SK-N-SH (cell line): ENCODE data around the gene PLD3. TPM values are rescaled to one million over a fixed set of nuclear protein-coding genes. Genes with fewer than 3 reads are reported as not detected.

Experiments used
- CTCF ChIA-PET: fragments of 300-600, 350-600 bp; formaldehyde crosslinking; extraction: SDS; loops from one replicate; lab custom pipeline; 2021; lab: Yijun Ruan, JAX
- POLR2A ChIA-PET: fragments of 350-600 bp; sonication (Branson Sonifier 250); formaldehyde crosslinking; extraction: SDS; loops from one replicate; lab custom pipeline; 2020; ENCODE audit warnings: antibody characterized with exemption, inconsistent platforms; lab: Yijun Ruan, JAX
- DNase-seq: peaks from one replicate; pipeline ENCODE4 v3.0.0; 2012
- H2AFZ ChIP-seq: fragments of 200-600 bp; sonication (generic); 2 replicates; pipeline ENCODE4 v1.8.1; 2016; ENCODE audit warnings: antibody characterized with exemption, mild to moderate bottlenecking, low read depth
- H3F3A ChIP-seq: fragments of 200-600 bp; sonication (generic); replicated peaks from 2 replicates; pipeline ENCODE3; 2016; ENCODE audit warnings: antibody characterized with exemption, mild to moderate bottlenecking; ENCODE audit not compliant: insufficient read depth
- H3K27ac ChIP-seq, 2 experiments: fragments of 200-500 bp in 1 of 2; fragments of 200-600 bp in 1 of 2; sonication (Bioruptor generic) in 1 of 2; sonication (generic), shearing (Covaris generic) in 1 of 2; 2 replicates each; pipeline versions ENCODE4 v1.5.1 to v1.6.1; 2014 to 2016; ENCODE audit warnings: low read depth in 2 of 2, inconsistent platforms in 1 of 2, low read length in 1 of 2, mild to moderate bottlenecking in 1 of 2, mixed read lengths in 1 of 2
- H3K27me3 ChIP-seq: fragments of 200-600 bp; sonication (generic), shearing (Covaris generic); 2 replicates; pipeline ENCODE4 v1.6.1; 2016; ENCODE audit warnings: mixed run types; ENCODE audit not compliant: insufficient read depth
- H3K36me3 ChIP-seq, 2 experiments: fragments of 200-500 bp in 1 of 2; fragments of 200-600 bp in 1 of 2; sonication (Bioruptor generic) in 1 of 2; sonication (generic) in 1 of 2; replicated peaks in 1 of 2; 2 replicates each; pipeline versions ENCODE3 to v1.5.1; 2014 to 2016; ENCODE audit warnings: low read length in 1 of 2, mild to moderate bottlenecking in 1 of 2; ENCODE audit not compliant: insufficient read depth in 2 of 2, control insufficient read depth in 1 of 2
- H3K4me1 ChIP-seq, 2 experiments: fragments of 200-500 bp in 1 of 2; fragments of 200-600 bp in 1 of 2; sonication (Bioruptor generic) in 1 of 2; sonication (generic), shearing (Covaris generic) in 1 of 2; 2 replicates each; pipeline versions ENCODE4 v1.5.1 to v1.6.1; 2014 to 2016; ENCODE audit warnings: low read depth in 1 of 2, low read length in 1 of 2, mixed run types in 1 of 2; ENCODE audit not compliant: insufficient read depth in 2 of 2, control insufficient read depth in 1 of 2
- H3K4me2 ChIP-seq: fragments of 200-600 bp; sonication (generic), shearing (Covaris generic); 2 replicates; pipeline ENCODE4 v1.6.1; 2017; ENCODE audit warnings: mixed run types
- H3K4me3 ChIP-seq, 2 experiments: fragments of 200-500 bp in 1 of 2; fragments of 200-600 bp in 1 of 2; sonication (Bioruptor generic) in 1 of 2; sonication (generic), shearing (Covaris generic) in 1 of 2; 2 replicates each; pipeline versions ENCODE4 v1.5.1 to v1.8.1; 2014 to 2016; ENCODE audit warnings: low read depth in 2 of 2, inconsistent platforms in 1 of 2, low read length in 1 of 2, mild to moderate bottlenecking in 1 of 2, mixed read lengths in 1 of 2, moderate library complexity in 1 of 2
- H3K79me2 ChIP-seq: fragments of 200-600 bp; sonication (generic); 2 replicates; pipeline ENCODE4 v1.8.1; 2017; ENCODE audit warnings: mild to moderate bottlenecking; ENCODE audit not compliant: insufficient read depth
- H3K9ac ChIP-seq: fragments of 200-600 bp; sonication (generic); 2 replicates; pipeline ENCODE4 v1.6.1; 2017; ENCODE audit warnings: mixed run types
- H3K9me2 ChIP-seq: fragments of 200-600 bp; sonication (generic); 2 replicates; pipeline ENCODE4 v1.6.1; 2017; ENCODE audit warnings: mixed run types
- H3K9me3 ChIP-seq: fragments of 200-600 bp; sonication (generic); 2 replicates; pipeline ENCODE4 v1.6.1; 2017; ENCODE audit warnings: mixed run types, mild to moderate bottlenecking, moderate library complexity
- H4K20me1 ChIP-seq: fragments of 200-600 bp; sonication (generic); 2 replicates; pipeline ENCODE4 v1.6.1; 2017; ENCODE audit warnings: mild to moderate bottlenecking, mixed run types; ENCODE audit not compliant: insufficient read depth
- CHD2 ChIP-seq: fragments of 150-350 bp; IDR thresholded peaks from 2 replicates; pipeline ENCODE4 v1.6.1; 2018; ENCODE audit warnings: low read length; ENCODE audit not compliant: partially characterized antibody
- ELF1 ChIP-seq: IDR thresholded peaks from 2 replicates; pipeline ENCODE4 v1.4.0; 2012
- EP300 ChIP-seq, 2 experiments: IDR thresholded peaks; 2 replicates each; pipeline versions ENCODE4 v1.4.0 to v1.6.1; 2012; ENCODE audit warnings: borderline replicate concordance in 1 of 2, low read depth in 1 of 2, low read length in 1 of 2
- EZH2phosphoT487 ChIP-seq: fragments of 200-600 bp; sonication (generic); IDR thresholded peaks from 2 replicates; pipeline ENCODE4 v1.6.1; 2017; ENCODE audit warnings: low read depth, mixed run types, mild to moderate bottlenecking, antibody characterized with exemption, moderate library complexity, borderline replicate concordance
- FOSL2 ChIP-seq: IDR thresholded peaks from 2 replicates; pipeline ENCODE4 v1.4.0; 2012; ENCODE audit warnings: low read depth, mild to moderate bottlenecking, moderate library complexity, borderline replicate concordance
- FOXJ3 ChIP-seq: sonication (generic); formaldehyde crosslinking; IDR thresholded peaks from 2 replicates; pipeline ENCODE4 v1.5.1; 2020; ENCODE audit warnings: mild to moderate bottlenecking, missing genetic modification reagents
- FOXM1 ChIP-seq: IDR thresholded peaks from 2 replicates; pipeline ENCODE4 v1.4.0; 2012; ENCODE audit warnings: low read depth, mild to moderate bottlenecking
- GABPA ChIP-seq: IDR thresholded peaks from 2 replicates; pipeline ENCODE4 v1.4.0; 2012; ENCODE audit warnings: low read depth, mild to moderate bottlenecking
- JUND ChIP-seq: IDR thresholded peaks from 2 replicates; pipeline ENCODE4 v1.4.0; 2012
- MEF2A ChIP-seq: IDR thresholded peaks from 2 replicates; pipeline ENCODE4 v1.4.0; 2012; ENCODE audit warnings: low read depth, borderline replicate concordance
- MXI1 ChIP-seq: IDR thresholded peaks from 2 replicates; pipeline ENCODE4 v1.6.1; 2012; ENCODE audit warnings: mild to moderate bottlenecking, low read depth, low read length, improper control_type of control experiment
- RAD21 ChIP-seq: IDR thresholded peaks from 2 replicates; pipeline ENCODE4 v1.6.1; 2012; ENCODE audit warnings: mild to moderate bottlenecking, low read length
- RFX5 ChIP-seq: IDR thresholded peaks from 2 replicates; pipeline ENCODE4 v1.6.1; 2012; ENCODE audit warnings: mild to moderate bottlenecking, improper control_type of control experiment, low read length
- SMC3 ChIP-seq: IDR thresholded peaks from 2 replicates; pipeline ENCODE4 v1.6.1; 2012; ENCODE audit warnings: low read depth, low read length, improper control_type of control experiment
- TCF12 ChIP-seq: IDR thresholded peaks from 2 replicates; pipeline ENCODE4 v1.4.0; 2012
- TEAD4 ChIP-seq: IDR thresholded peaks from 2 replicates; pipeline ENCODE4 v1.4.0; 2012; ENCODE audit warnings: mild to moderate bottlenecking, borderline replicate concordance; ENCODE audit not compliant: insufficient read depth
- WGBS: methylation state at CpG from one replicate; pipeline ENCODE4 v1.1.6; 2017; ENCODE audit warnings: low lambda C conversion rate; 5-methylcytosine and 5-hydroxymethylcytosine counted together
- polyA plus RNA-seq, 3 experiments: library from polyadenylated mRNA; depleted of rRNA; stranded (reverse); fragments of >200 nt; gene quantifications; 2 replicates each; pipeline ENCODE4 v1.2.3, GENCODE V29; 2012
- TF ChIP-seq, protein P1 (sequence below): fragments of 150-350 bp; IDR thresholded peaks from 2 replicates; pipeline ENCODE4 v1.6.1; 2017; ENCODE audit warnings: antibody characterized with exemption, low read length, low read depth, borderline replicate concordance
- TF ChIP-seq, protein P2 (sequence below): fragments of 150-350 bp; IDR thresholded peaks from 2 replicates; pipeline ENCODE4 v1.6.1; 2016; ENCODE audit warnings: mild to moderate bottlenecking, low read depth, low read length
- TF ChIP-seq, protein P3 (sequence below): IDR thresholded peaks from 2 replicates; pipeline ENCODE4 v1.6.1; 2012; ENCODE audit warnings: mild to moderate bottlenecking, low read depth, low read length, moderate library complexity
- TF ChIP-seq, protein P4 (sequence below): IDR thresholded peaks from 2 replicates; pipeline ENCODE4 v1.4.0; 2012; ENCODE audit warnings: low read depth

The PLD3 gene
- polyA plus RNA-seq, 1 of the 3 experiments (the other 2 are of a cell fraction) = 511 TPM

DNA sequence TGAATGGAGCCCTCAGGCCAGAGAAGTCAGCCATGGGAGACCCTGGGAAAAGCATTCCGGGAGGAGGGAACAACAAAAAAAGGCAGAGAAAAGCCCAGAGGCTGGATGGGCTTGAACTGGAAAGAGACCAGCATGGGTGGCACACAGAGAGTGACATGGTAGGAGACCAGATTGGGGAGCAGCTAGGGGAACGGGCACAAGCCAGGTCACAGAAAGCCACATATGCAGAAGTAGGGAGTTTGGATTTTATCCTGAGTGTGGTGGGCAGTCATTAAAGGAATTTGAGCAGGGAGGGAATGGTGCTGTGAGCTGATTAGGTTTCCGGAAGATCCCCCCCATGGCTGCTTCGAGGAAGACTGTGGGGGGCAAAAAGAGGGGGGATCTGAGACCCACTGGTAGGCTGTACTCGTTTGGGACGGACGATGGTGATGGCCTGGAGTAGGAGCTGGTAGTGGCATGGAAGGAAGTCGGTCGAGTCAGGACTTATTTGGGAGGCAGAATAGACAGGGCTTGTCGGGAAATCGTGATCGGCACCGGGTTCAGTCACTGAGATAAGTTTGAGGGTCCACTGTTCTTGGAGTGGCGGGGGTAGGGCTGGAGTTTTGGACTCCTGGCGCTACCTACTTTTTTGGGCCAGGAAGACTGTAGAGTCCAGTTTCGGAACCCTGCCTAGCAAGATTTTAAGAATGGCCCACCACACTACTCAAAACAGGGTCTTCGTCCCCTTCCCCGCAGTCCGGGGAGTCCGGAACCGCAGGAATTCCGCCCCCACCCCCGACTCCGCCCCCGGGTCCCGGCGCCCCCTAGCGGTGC is 76.3 kb downstream of the PLD3 start:
- Histone ChIP-seq H2AFZ (peak overlapping the region; percentile 26; the same call in 1 of the 2 replicates), H3K9me2 (no peaks in the 10 kb centered on the region), H3K9me3 (no peaks in the 10 kb centered on the region), H3K4me1 (peaks cover 6 to 17% of the 10 kb centered on the region in 2 experiments; a peak in 3 of 4 replicates), H3K27ac (peak overlapping the region; percentile 86 to 97), H3K4me3 (peak overlapping the region; percentile 67 to 86), H3K9ac (peak overlapping the region; percentile 98), H4K20me1 (no peaks in the 10 kb centered on the region), H3K36me3 (peaks cover 7 to 15% of the 10 kb centered on the region in 2 experiments), H3K4me2 (peak overlapping the region; percentile 89), H3K79me2 (peaks cover 36% of the 10 kb centered on the region), H3K27me3 (no peaks in the 10 kb centered on the region), H3F3A (peaks cover 35% of the 10 kb centered on the region)
- POLR2A ChIA-PET = no interaction called here
- DNase-seq = no peak
- CTCF ChIA-PET = interaction anchor here (0.6 to 1.6 kb wide), 8 partner anchors 9 to 87 kb away, joined by 3 to 6 read pairs (median 3); no protein-coding TSS in a partner anchor
- 8% methylated on average over 28 of the region's 28 CpGs for WGBS
- no peak for TF ChIP-seq GABPA
- no peak for TF ChIP-seq EZH2phosphoT487
- no peak for TF ChIP-seq FOXJ3
- TF ChIP-seq, protein P1, sequence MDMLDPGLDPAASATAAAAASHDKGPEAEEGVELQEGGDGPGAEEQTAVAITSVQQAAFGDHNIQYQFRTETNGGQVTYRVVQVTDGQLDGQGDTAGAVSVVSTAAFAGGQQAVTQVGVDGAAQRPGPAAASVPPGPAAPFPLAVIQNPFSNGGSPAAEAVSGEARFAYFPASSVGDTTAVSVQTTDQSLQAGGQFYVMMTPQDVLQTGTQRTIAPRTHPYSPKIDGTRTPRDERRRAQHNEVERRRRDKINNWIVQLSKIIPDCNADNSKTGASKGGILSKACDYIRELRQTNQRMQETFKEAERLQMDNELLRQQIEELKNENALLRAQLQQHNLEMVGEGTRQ = no peak
- TF ChIP-seq, protein P2, sequence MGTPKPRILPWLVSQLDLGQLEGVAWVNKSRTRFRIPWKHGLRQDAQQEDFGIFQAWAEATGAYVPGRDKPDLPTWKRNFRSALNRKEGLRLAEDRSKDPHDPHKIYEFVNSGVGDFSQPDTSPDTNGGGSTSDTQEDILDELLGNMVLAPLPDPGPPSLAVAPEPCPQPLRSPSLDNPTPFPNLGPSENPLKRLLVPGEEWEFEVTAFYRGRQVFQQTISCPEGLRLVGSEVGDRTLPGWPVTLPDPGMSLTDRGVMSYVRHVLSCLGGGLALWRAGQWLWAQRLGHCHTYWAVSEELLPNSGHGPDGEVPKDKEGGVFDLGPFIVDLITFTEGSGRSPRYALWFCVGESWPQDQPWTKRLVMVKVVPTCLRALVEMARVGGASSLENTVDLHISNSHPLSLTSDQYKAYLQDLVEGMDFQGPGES = no peak
- TF ChIP-seq, protein P3, sequence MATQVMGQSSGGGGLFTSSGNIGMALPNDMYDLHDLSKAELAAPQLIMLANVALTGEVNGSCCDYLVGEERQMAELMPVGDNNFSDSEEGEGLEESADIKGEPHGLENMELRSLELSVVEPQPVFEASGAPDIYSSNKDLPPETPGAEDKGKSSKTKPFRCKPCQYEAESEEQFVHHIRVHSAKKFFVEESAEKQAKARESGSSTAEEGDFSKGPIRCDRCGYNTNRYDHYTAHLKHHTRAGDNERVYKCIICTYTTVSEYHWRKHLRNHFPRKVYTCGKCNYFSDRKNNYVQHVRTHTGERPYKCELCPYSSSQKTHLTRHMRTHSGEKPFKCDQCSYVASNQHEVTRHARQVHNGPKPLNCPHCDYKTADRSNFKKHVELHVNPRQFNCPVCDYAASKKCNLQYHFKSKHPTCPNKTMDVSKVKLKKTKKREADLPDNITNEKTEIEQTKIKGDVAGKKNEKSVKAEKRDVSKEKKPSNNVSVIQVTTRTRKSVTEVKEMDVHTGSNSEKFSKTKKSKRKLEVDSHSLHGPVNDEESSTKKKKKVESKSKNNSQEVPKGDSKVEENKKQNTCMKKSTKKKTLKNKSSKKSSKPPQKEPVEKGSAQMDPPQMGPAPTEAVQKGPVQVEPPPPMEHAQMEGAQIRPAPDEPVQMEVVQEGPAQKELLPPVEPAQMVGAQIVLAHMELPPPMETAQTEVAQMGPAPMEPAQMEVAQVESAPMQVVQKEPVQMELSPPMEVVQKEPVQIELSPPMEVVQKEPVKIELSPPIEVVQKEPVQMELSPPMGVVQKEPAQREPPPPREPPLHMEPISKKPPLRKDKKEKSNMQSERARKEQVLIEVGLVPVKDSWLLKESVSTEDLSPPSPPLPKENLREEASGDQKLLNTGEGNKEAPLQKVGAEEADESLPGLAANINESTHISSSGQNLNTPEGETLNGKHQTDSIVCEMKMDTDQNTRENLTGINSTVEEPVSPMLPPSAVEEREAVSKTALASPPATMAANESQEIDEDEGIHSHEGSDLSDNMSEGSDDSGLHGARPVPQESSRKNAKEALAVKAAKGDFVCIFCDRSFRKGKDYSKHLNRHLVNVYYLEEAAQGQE = no peak
- TF ChIP-seq RFX5 = no peak
- TF ChIP-seq, protein P4, sequence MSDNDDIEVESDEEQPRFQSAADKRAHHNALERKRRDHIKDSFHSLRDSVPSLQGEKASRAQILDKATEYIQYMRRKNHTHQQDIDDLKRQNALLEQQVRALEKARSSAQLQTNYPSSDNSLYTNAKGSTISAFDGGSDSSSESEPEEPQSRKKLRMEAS = no peak
- no peak for TF ChIP-seq MEF2A
- no peak for TF ChIP-seq TCF12
- no peak for TF ChIP-seq MXI1
- no peak for TF ChIP-seq FOSL2
- no peak for TF ChIP-seq JUND
- no peak for TF ChIP-seq SMC3
- no peak for TF ChIP-seq EP300 (IDR thresholded peaks at IDR 0.05; ENCODE audit: borderline replicate concordance in 1 of 2, low read depth in 1 of 2, low read length in 1 of 2)
- TF ChIP-seq TEAD4 = no peak
- no peak for TF ChIP-seq FOXM1
- no peak for TF ChIP-seq ELF1
- TF ChIP-seq CHD2 = no peak
- no peak for TF ChIP-seq RAD21
